HFF-Myc (cell line): Measurements from ENCODE around the gene COG3.

Experiments used
- DNase-seq: peaks from one replicate; pipeline ENCODE4 v3.0.0-alpha.2; 2011; ENCODE audit warnings: low read depth; ENCODE audit errors: extremely low read depth
- H3K4me3 ChIP-seq: replicated peaks from 2 replicates; pipeline ENCODE4 v1.5.1; 2011; ENCODE audit warnings: low read depth, mild to moderate bottlenecking, control low read depth, low read length
- CTCF ChIP-seq: IDR thresholded peaks from 2 replicates; pipeline ENCODE4 v1.5.1; 2012; ENCODE audit warnings: mild to moderate bottlenecking, low read depth, low read length, control low read depth; ENCODE audit errors: missing control alignments

The COG3 gene

DNA sequence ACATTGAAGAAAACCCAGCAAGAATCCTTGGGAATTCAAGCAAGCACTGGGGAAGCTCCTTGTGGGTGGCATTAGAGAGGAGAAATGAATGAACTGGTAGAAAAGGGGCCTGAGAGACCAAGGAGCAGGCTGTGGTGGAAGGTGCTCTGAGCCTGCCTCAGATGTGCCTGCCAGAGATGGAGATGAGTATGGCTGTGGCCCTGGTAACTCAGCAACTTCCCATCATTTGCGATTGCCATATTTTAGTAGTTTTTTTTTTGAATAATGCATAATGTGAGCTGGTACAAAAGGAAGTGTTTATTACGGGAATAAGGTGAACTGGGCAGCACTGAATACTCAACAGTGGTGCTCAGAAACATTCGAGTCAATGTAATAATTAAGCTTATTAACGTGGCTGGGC lies 111.7 kb downstream of the COG3 start:
- no peak overlapping the region for H3K4me3 ChIP-seq
- no peak for DNase-seq

DNA sequence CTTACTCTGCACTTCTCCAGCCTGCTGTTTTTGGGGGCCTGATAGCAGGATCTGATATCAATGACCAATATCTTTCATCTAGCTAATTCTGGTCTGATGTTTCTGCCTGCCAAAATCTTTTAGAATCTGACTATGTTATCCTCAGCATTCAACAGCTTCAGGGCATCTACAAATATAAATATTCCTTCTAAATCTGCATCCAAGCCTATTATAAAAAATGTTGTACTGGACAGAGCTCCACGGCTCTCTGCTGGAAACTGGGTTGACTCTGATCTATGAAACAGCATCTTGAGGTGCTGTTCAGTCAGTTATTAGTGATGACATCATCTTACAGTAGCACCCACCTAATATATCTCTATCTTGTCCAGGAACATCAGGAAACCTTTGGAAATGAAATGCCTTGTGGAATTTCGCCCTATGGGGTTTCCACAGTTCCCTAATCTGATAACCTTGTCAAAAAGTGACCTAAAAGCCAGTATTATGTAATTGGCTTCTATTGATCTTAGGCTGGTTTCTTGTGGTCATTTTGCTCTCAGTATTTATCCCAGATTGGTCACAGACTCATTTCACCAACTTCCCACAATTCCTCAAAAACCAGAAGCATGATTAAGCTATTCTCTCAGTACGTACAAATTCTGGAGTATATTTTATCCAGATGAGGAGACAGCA lies 117.8 kb downstream of the COG3 start:
- no peak overlapping the region for H3K4me3 ChIP-seq
- TF ChIP-seq CTCF, result no peak
- DNase-seq, result no peak

More for the DNA sequence above, 111.7 kb downstream of the COG3 start:
- no peak for TF ChIP-seq CTCF

GRCh38 chr13:45584816-45585215 lies 120.1 kb downstream of the COG3 start:
- H3K4me3 ChIP-seq, result no peak overlapping the region
- no peak for DNase-seq
- peak; percentile 39 for TF ChIP-seq CTCF
